AG09309 (cell line): ENCODE results near the gene AP3D1.

ENCODE experiments used
- DNase-seq: peaks from one replicate; pipeline ENCODE4 v3.0.0-alpha.2; 2010; ENCODE audit warnings: low read depth
- H3K4me3 ChIP-seq: 2 replicates; pipeline ENCODE4 v1.5.1; 2011; ENCODE audit warnings: mild to moderate bottlenecking, low read depth, low read length, moderate library complexity; ENCODE audit not compliant: control insufficient read depth
- CTCF ChIP-seq: IDR thresholded peaks from 2 replicates; pipeline ENCODE4 v1.5.1; 2011; ENCODE audit warnings: mild to moderate bottlenecking, low read depth, low read length, inconsistent platforms; ENCODE audit not compliant: insufficient read depth, control insufficient read depth; ENCODE audit errors: missing control alignments

Gene AP3D1

DNA sequence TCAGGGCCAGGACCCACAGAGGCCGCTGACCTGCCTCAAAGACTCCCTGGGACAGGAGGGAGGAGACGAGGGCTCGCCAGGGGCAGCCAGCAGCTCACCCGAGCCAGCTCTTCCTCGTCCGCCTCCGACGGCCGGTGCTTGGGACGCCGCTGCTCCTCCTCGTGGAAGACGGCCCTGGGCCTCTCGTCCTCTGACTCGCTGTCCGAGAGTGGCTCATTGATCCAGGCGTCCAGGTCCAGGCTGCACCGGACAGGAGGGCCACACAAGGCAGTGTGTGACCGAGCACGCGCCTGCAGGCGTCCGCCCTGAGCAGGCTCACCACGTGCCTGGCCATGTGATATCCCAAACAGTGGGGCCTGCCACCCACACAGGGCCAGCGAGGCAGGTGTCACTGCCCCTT, 34.9 kb downstream of the AP3D1 start:
- no peak overlapping the region for H3K4me3 ChIP-seq
- TF ChIP-seq CTCF, result no peak
- no peak for DNase-seq

DNA sequence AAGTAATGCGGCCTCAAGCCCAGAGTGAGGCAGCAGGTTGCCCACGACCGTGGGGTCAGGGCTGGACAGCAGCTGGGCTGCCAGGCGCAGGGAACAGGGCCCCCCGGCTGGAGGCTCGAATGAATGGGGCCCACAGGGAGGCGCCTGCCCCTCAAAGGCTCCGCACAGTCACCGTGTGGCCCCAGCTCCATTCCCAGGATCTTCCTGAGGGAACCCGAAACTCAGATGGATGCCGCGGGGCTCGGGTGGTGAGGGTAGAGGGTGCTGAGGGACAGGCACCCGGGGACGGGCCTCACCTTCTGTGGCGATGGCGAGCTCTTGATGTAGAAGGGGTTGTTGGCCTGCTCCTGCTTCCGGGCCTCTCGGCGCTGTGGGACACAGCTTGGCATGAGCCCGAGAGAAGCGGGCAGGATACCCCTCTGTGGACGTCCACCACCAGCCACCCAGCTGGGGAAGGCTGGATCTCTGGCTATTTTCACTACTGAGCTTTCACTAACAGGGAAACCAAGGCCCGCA, 35.4 kb downstream of the AP3D1 start:
- no peak for TF ChIP-seq CTCF
- no peak for DNase-seq

GRCh38 chr19:2115324-2115723, 36.0 kb downstream of the AP3D1 start:
- no peak for DNase-seq
- H3K4me3 ChIP-seq, result no peak overlapping the region
- TF ChIP-seq CTCF, result no peak

More for the DNA sequence above, 35.4 kb downstream of the AP3D1 start:
- H3K4me3 ChIP-seq, result no peak overlapping the region

DNA sequence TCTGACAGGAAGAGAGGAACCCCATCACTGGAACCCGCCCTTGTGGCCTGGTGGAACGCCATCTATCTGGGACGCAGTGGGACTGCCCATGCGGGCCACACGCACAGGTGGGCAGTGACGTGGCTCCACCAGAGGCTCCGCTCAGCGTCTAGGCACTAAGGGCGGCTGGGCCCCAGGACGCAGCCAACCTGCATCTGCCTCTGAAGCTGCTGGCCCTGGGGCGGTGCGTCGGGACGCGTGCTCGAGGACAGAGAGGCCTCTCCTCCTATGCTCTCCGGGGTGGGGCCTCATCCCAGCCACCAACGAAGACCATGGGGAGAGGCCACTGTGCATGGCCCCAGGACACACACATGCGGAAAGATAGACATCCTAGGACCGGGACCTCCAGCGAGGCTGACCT, 36.5 kb downstream of the AP3D1 start:
- TF ChIP-seq CTCF, result no peak
- H3K4me3 ChIP-seq, result no peak overlapping the region
- no peak for DNase-seq

GRCh38 chr19:2114218-2114617, 37.1 kb downstream of the AP3D1 start:
- DNase-seq, result no peak
- no peak overlapping the region for H3K4me3 ChIP-seq
- TF ChIP-seq CTCF, result no peak

DNA sequence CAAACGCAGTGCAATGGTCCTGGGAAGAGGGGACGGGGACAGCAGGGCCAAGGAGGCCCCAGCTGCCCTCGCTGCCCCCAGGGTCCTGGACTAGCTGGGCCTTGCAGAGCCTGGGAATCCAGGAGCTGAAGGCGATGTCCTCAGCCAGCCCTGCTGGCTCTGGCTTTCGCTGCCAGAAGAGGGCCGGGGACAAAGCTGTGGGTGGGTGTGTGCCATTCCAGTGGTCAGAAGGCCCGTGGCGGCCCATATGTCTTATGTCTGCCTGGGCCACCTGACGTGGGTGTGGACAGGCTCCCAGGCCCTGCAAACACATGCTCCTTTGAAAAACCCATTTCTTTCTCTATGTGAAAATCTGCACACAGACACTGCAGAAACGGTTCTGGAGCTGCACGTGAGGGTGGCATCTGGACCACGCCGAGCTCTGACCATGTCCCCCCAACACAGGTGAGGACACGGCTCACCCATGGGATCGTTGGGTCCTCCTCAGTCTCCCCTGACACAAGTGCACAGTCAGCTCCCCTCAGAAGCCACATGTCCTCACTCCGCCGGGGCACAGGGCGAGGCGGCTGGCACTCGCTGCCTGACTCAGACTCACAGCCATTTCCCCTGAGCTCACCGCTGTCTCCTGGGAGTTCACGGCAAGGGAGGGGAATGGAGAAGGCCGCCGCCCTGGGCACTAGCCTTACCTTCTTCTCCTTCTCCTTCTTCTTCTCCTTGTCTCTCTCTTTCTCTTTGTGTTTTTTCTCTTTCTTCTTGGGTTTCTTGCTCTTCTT, 37.7 kb downstream of the AP3D1 start:
- no peak for DNase-seq
- no peak overlapping the region for H3K4me3 ChIP-seq
- TF ChIP-seq CTCF, result no peak
